Thoracic aorta (tissue), 2 donors: ENCODE data around the gene NPHP4. TPM values are rescaled to one million over a fixed set of nuclear protein-coding genes. Genes with fewer than 3 reads are reported as not detected.

Experiments used
- ATAC-seq: fragments of 150-250 bp; one replicate; pipeline ENCODE4 v1.8.0; 2017; ENCODE audit warnings: low read depth; ENCODE audit not compliant: insufficient number of reproducible peaks, low FRiP score
- DNase-seq: peaks from one replicate; pipeline ENCODE4 v3.0.0-alpha.2; 2020; ENCODE audit warnings: low spot score
- H3K27ac ChIP-seq, 2 donors: fragments of 200-600 bp; sonication (generic); 1 replicate in 1 of 2; 2 replicates in 1 of 2; pipeline ENCODE4 v1.5.1; 2016; ENCODE audit warnings: mild to moderate bottlenecking in 2 of 2, moderate library complexity in 2 of 2
- H3K27me3 ChIP-seq: fragments of 200-600 bp; sonication (generic); replicated peaks from 2 replicates; pipeline ENCODE4 v1.6.0; 2016; ENCODE audit warnings: mild to moderate bottlenecking; ENCODE audit not compliant: insufficient read depth
- H3K36me3 ChIP-seq: fragments of 200-600 bp; sonication (generic); one replicate; pipeline ENCODE4 v1.5.1; 2016
- H3K4me1 ChIP-seq, 2 donors: fragments of 200-600 bp; sonication (generic); 1 replicate in 1 of 2; 2 replicates in 1 of 2; pipeline versions ENCODE4 v1.5.1 to v1.6.0; 2016; ENCODE audit warnings: low read depth in 2 of 2, mild to moderate bottlenecking in 1 of 2; ENCODE audit not compliant: control insufficient read depth in 1 of 2
- H3K4me3 ChIP-seq: fragments of 200-600 bp; sonication (generic); 2 replicates; pipeline ENCODE4 v1.5.1; 2016; ENCODE audit warnings: mild to moderate bottlenecking
- H3K9me3 ChIP-seq: fragments of 200-600 bp; sonication (generic); 2 replicates; pipeline ENCODE4 v1.5.1; 2016
- CTCF ChIP-seq: fragments of 200-600 bp; sonication (generic); IDR thresholded peaks from one replicate; pipeline ENCODE4 v1.5.1; 2019; ENCODE audit warnings: antibody characterized with exemption
- total RNA-seq, 2 donors: library from RNA; depleted of rRNA; stranded (reverse); fragments of >200 nt; gene quantifications; one replicate each; pipeline versions ENCODE4 v1.1.0 to v1.2.3, GENCODE V29; 2016

Gene NPHP4
- total RNA-seq, 2 donors from 2014 or later: 11.4 to 15.1 TPM

- DNase-seq (no peak), ATAC-seq (no peak)
- no peaks in the 10 kb centered on the region for H3K9me3 ChIP-seq
- H3K27me3 ChIP-seq: no peaks in the 10 kb centered on the region
- H3K27ac ChIP-seq: no peak overlapping the region
- TF ChIP-seq CTCF: no peak
- H3K4me1 ChIP-seq: no peaks in the 10 kb centered on the region
- no peak overlapping the region for H3K4me3 ChIP-seq
- peaks cover 11% of the 10 kb centered on the region for H3K36me3 ChIP-seq
These were observed 82.5 kb downstream of the NPHP4 start for GRCh38 chr1:5909576-5910275.

- no peaks in the 10 kb centered on the region for H3K4me1 ChIP-seq
- no peak for DNase-seq
These were observed 83.5 kb downstream of the NPHP4 start for GRCh38 chr1:5908461-5909375.

GRCh38 chr1:5907966-5908365, 84.3 kb downstream of the NPHP4 start:
- Histone ChIP-seq H3K27me3 (no peaks in the 10 kb centered on the region), H3K27ac (no peak overlapping the region), H3K36me3 (peaks cover 13% of the 10 kb centered on the region), H3K4me1 (no peaks in the 10 kb centered on the region), H3K9me3 (no peaks in the 10 kb centered on the region), H3K4me3 (no peak overlapping the region)
- ATAC-seq (no peak), DNase-seq (no peak)
- no peak for TF ChIP-seq CTCF

More at GRCh38 chr1:5908461-5909375, 83.5 kb downstream of the NPHP4 start:
- Histone ChIP-seq H3K4me3 (no peak overlapping the region), H3K27ac (no peak overlapping the region), H3K36me3 (peaks cover 13% of the 10 kb centered on the region), H3K27me3 (no peaks in the 10 kb centered on the region), H3K9me3 (no peaks in the 10 kb centered on the region)
- no peak for TF ChIP-seq CTCF
- ATAC-seq: no peak

GRCh38 chr1:5907386-5907785, 84.8 kb downstream of the NPHP4 start:
- Histone ChIP-seq H3K27me3 (no peaks in the 10 kb centered on the region), H3K9me3 (no peaks in the 10 kb centered on the region), H3K36me3 (peaks cover 13% of the 10 kb centered on the region), H3K4me3 (no peak overlapping the region), H3K4me1 (no peaks in the 10 kb centered on the region), H3K27ac (no peak overlapping the region)
- ATAC-seq (no peak), DNase-seq (no peak)
- no peak for TF ChIP-seq CTCF

DNA sequence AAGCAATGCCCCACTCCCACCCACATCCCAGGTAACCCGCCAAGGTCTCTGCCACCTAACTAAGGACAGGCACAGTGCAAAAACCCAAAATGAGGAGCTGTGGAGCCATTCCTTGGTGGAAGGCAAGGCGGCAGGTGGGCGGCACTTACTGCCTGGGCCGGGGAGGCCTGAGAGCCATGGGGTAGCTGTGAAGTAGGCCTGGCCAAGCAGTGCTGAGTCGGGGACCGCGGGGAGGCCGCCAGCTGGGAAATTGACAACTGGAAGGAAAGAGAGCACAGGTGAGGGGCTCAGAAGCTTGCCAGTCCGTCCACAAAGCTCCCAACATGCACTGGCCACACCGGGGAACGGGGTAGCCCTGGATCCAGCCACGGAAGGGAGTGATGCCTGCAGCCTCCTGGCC, 85.3 kb downstream of the NPHP4 start:
- no peak for DNase-seq
- TF ChIP-seq CTCF: no peak
- H3K36me3 ChIP-seq: peaks cover 13% of the 10 kb centered on the region
- H3K27me3 ChIP-seq: no peaks in the 10 kb centered on the region
- ATAC-seq: no peak
- no peak overlapping the region for H3K27ac ChIP-seq
- no peak overlapping the region for H3K4me3 ChIP-seq
- H3K4me1 ChIP-seq: no peaks in the 10 kb centered on the region
- H3K9me3 ChIP-seq: no peaks in the 10 kb centered on the region
